HG02798 (cell line): Measurements from ENCODE around the gene CHMP2A.
"Not testable (repeated sequence)": the region's sequence is repeated elsewhere in the genome, so short reads cannot be mapped to it uniquely, and the experiment has no call there.

Experiments
- ATAC-seq: cut with Tn5 transposase; IDR thresholded peaks from one replicate; pipeline ENCODE4 v1.9.1; 2021; ENCODE audit warnings: mild to moderate bottlenecking; ENCODE audit not compliant: unreplicated experiment, poor library complexity

Gene CHMP2A

GRCh38 chr19:58513694-58514563 lies 41.0 kb downstream of the CHMP2A start:
- ATAC-seq: peak; percentile 69

- no peak for ATAC-seq
These were observed 41.7 kb downstream of the CHMP2A start for GRCh38 chr19:58513213-58513693.

GRCh38 chr19:58511353-58512208 lies 43.3 kb downstream of the CHMP2A start, which contains the start of gene SLC27A5:
Gene SLC27A5, minus strand, starts transcription at chr19:58511992. Its CDS starts 37 bp downstream, at chr19:58511955.
- no peak for ATAC-seq

DNA sequence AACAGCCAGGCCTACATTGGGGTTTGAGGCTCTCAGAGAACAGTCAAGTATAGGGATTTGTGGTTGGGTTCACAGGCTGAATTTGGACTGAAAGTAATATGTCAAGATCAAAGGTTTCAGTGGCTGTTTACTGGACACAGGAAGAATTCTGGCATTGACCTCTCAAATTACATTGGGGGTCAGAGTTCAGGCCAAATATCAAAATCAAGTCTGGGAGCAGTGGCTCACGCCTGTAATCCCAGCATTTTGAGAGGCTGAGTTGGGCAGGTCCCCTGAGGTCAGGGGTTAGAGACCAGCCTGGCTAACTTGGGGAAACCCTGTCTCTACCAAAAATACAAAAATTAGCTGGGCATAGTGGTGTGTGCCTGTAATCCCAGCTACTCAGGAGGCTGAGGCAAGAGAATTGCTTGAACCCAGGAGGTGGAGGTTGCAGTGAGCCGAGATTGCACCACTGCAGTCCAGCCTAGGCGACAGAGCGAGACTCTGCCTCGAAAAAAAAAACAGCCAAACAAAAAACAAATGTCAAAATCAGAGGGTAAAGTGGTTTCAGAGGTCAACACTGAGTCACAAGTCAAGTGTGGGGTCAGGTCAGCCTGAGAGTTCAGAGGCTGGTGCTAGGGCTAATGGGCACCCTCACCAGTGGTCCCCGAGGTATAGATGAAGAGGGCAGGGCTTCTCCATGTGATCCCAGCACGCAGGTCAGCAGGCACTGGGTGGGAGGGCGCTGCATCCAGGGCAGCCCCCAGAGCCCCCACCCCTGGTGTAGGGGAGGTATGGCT lies 44.6 kb downstream of the CHMP2A start:
- no peak for ATAC-seq

- no peak for ATAC-seq
These were observed 45.2 kb downstream of the CHMP2A start for GRCh38 chr19:58509731-58510083.

DNA sequence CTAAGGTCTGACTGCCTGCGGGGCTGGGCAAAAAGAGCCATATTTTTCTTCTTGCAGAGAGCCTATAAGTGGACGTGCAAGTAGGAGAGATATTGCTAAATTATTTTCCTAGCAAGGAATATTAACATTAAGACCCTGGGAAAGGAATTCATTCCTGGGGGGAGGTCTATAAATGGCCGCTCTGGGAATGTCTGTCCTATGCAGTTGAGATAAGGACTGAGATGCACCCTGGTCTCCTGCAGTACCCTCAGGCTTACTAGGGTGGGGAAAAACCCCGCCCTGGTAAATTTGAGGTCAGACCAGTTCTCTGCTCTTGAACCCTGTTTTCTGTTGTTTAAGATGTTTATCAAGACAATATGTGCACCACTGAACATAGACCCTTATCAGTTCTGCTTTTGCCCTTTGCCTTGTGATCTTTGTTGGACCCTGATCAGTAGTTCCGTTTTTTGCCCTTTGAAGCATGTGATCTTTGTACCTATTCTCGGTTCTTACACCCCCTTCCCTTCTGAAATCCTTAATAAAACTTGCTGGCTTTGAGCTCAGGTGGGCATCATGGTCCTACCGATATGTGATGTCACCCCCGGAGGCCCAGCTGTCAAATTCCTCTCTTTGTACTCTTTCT lies 47.2 kb downstream of the CHMP2A start:
- ATAC-seq: not testable (repeated sequence)
